C4-2B (cell line): ENCODE data around the gene FAM180A.

Experiments used
- H3K27ac ChIP-seq: fragments of 450-650 bp; 2 replicates; pipeline ENCODE4 v1.5.1; 2017
- CTCF ChIP-seq: fragments of 450-650 bp; conservative IDR thresholded peaks from 2 replicates; pipeline ENCODE4 v1.5.1; 2017; ENCODE audit warnings: mild to moderate bottlenecking
- ZFX ChIP-seq: fragments of 450-650 bp; IDR thresholded peaks from 2 replicates; pipeline ENCODE4 v1.6.1; 2017

FAM180A gene

GRCh38 chr7:135690566-135690965, 58.0 kb downstream of the FAM180A start:
- H3K27ac ChIP-seq, result no peak overlapping the region
- TF ChIP-seq CTCF, result no peak
- no peak for TF ChIP-seq ZFX

- H3K27ac ChIP-seq, result no peak overlapping the region
- no peak for TF ChIP-seq CTCF
- TF ChIP-seq ZFX, result no peak
These were observed 61.1 kb downstream of the FAM180A start for GRCh38 chr7:135687466-135687865.

GRCh38 chr7:135685306-135686084, 63.1 kb downstream of the FAM180A start:
- no peak overlapping the region for H3K27ac ChIP-seq
- TF ChIP-seq CTCF (no peak), ZFX (no peak)

- H3K27ac ChIP-seq, result no peak overlapping the region
- no peak for TF ChIP-seq ZFX
- no peak for TF ChIP-seq CTCF
These were observed 63.9 kb downstream of the FAM180A start for GRCh38 chr7:135684699-135685098.

GRCh38 chr7:135684136-135684535, 64.5 kb downstream of the FAM180A start:
- TF ChIP-seq CTCF (no peak), ZFX (no peak)
- no peak overlapping the region for H3K27ac ChIP-seq

- H3K27ac ChIP-seq, result no peak overlapping the region
- TF ChIP-seq CTCF (no peak), ZFX (no peak)
These were observed 65.0 kb downstream of the FAM180A start for GRCh38 chr7:135683609-135684008.

GRCh38 chr7:135682191-135682590, 66.4 kb downstream of the FAM180A start:
- no peak for TF ChIP-seq ZFX
- TF ChIP-seq CTCF, result no peak
- no peak overlapping the region for H3K27ac ChIP-seq
